Panc1 (cell line): Measurements from ENCODE around the gene GRIN2A. TPM values are rescaled to one million over a fixed set of nuclear protein-coding genes. Genes with fewer than 3 reads are reported as not detected.

Experiments used
- ATAC-seq: fragments of 200-7000 bp; cut with Tn5 transposase; 2 replicates; pipeline ENCODE4 v1.9.1; 2020; ENCODE audit warnings: mild to moderate bottlenecking, moderate library complexity
- BruUV-seq: library from RNA; stranded (reverse); fragments of 400-500 nt; replicated peaks from 2 replicates; lab custom pipeline; 2021; lab: Mats Ljungman, UMichigan
- CTCF ChIA-PET: fragments of 300-600 bp; sonication (Branson Sonifier 250); formaldehyde crosslinking; loops from one replicate; lab custom pipeline; 2022; ENCODE audit warnings: antibody characterized with exemption; lab: Charles Lee
- POLR2A ChIA-PET: fragments of 300-600 bp; sonication (Branson Sonifier 250); formaldehyde crosslinking; loops from one replicate; lab custom pipeline; 2022; ENCODE audit warnings: antibody characterized with exemption; lab: Charles Lee
- DNase-seq: peaks from one replicate; pipeline ENCODE4 v3.0.0-alpha.2; 2010; ENCODE audit warnings: low read depth, low spot score
- H3K27ac ChIP-seq: 2 replicates; pipeline ENCODE4 v1.5.1; 2011; ENCODE audit warnings: mild to moderate bottlenecking, low read length, inconsistent platforms
- H3K27me3 ChIP-seq: fragments of 200-500 bp; sonication (Bioruptor generic); 2 replicates; pipeline ENCODE4 v1.6.0; 2014; ENCODE audit warnings: low read length, inconsistent platforms; ENCODE audit not compliant: control insufficient read depth, insufficient read depth
- H3K36me3 ChIP-seq: fragments of 200-500 bp; sonication (Bioruptor generic); 2 replicates; pipeline ENCODE4 v1.5.1; 2014; ENCODE audit warnings: inconsistent platforms, mild to moderate bottlenecking, low read length, moderate library complexity; ENCODE audit not compliant: control insufficient read depth, insufficient read depth
- H3K4me1 ChIP-seq: 2 replicates; pipeline ENCODE4 v1.5.1; 2011; ENCODE audit warnings: inconsistent platforms, mild to moderate bottlenecking, low read length, moderate library complexity; ENCODE audit not compliant: control insufficient read depth, insufficient read depth
- H3K4me3 ChIP-seq, 2 experiments: 2 replicates each; pipeline ENCODE4 v1.5.1; 2011 to 2012; ENCODE audit warnings: low read depth in 2 of 2, low read length in 2 of 2, mild to moderate bottlenecking in 2 of 2, inconsistent platforms in 1 of 2, moderate library complexity in 1 of 2
- H3K9me3 ChIP-seq: fragments of 200-500 bp; sonication (Bioruptor generic); 2 replicates; pipeline ENCODE4 v1.5.1; 2014; ENCODE audit warnings: low read depth, mild to moderate bottlenecking, inconsistent platforms, low read length, moderate library complexity; ENCODE audit not compliant: control insufficient read depth, insufficient read depth
- CTCF ChIP-seq: fragments of 450-650 bp; IDR thresholded peaks from 2 replicates; pipeline ENCODE4 v1.5.1; 2017; ENCODE audit warnings: mild to moderate bottlenecking
- POLR2AphosphoS5 ChIP-seq: IDR thresholded peaks from 2 replicates; pipeline ENCODE4 v1.6.1; 2012; ENCODE audit warnings: mild to moderate bottlenecking, low read depth, low read length, moderate library complexity
- REST ChIP-seq, 2 experiments: IDR thresholded peaks; 2 replicates each; pipeline ENCODE4 v1.6.1; 2011 to 2012; ENCODE audit warnings: low read depth in 2 of 2, control low read depth in 1 of 2, low read length in 1 of 2, mild to moderate bottlenecking in 1 of 2, moderate library complexity in 1 of 2; ENCODE audit not compliant: insufficient read depth in 1 of 2
- SIN3A ChIP-seq: IDR thresholded peaks from 2 replicates; pipeline ENCODE4 v1.6.1; 2012; ENCODE audit warnings: low read depth, mild to moderate bottlenecking, low read length, moderate library complexity, borderline replicate concordance; ENCODE audit not compliant: insufficient read depth
- TCF7L2 ChIP-seq: IDR thresholded peaks from 2 replicates; pipeline ENCODE4 v1.6.1; 2011; ENCODE audit warnings: mild to moderate bottlenecking, low read depth, low read length, inconsistent platforms
- in situ Hi-C: cut with HindIII; loops from 2 replicates; pipeline ENCODE4 v1.10.0; 2016; ENCODE audit warnings: low sequenced_read_pairs, low pct_unique_long_range_greater_than_20kb
- intact Hi-C: fragments of 100-400 bp; cut with micrococcal nuclease; formaldehyde crosslinking; loops from one replicate; pipeline ENCODE4 v1.10.0; 2022; ENCODE audit not compliant: unreplicated experiment
- total RNA-seq: library from RNA; stranded (reverse); gene quantifications from one replicate; pipeline ENCODE4 v1.2.1, GENCODE V29; 2021; ENCODE audit not compliant: unreplicated experiment

The GRIN2A gene
- total RNA-seq, 1 experiment from 2014 or later, result 12.3 TPM

GRCh38 chr16:9791556-9791955 lies 390.7 kb downstream of the GRIN2A start:
- intact Hi-C loops, result no loop called here
- H3K4me3 ChIP-seq, result no peak overlapping the region

GRCh38 chr16:9790199-9790598 lies 392.0 kb downstream of the GRIN2A start:
- no TSS peak for BruUV-seq
- H3K9me3 ChIP-seq, result no peaks in the 10 kb centered on the region
- ATAC-seq, result no peak
- POLR2A ChIA-PET, result no interaction called here
- no peak overlapping the region for H3K27ac ChIP-seq
- no peaks in the 10 kb centered on the region for H3K27me3 ChIP-seq
- DNase-seq, result no peak
- no peak for TF ChIP-seq POLR2AphosphoS5
- no peak for TF ChIP-seq TCF7L2
- TF ChIP-seq REST (IDR thresholded peaks at IDR 0.05; ENCODE audit: insufficient read depth in 1 of 2, low read depth in 2 of 2, low read length in 1 of 2), result no peak
- TF ChIP-seq CTCF, result no peak
- no peak for TF ChIP-seq SIN3A
- intact Hi-C loops, result no loop called here
- H3K36me3 ChIP-seq, result no peaks in the 10 kb centered on the region
- in situ Hi-C loops, result no loop called here
- no peaks in the 10 kb centered on the region for H3K4me1 ChIP-seq
- CTCF ChIA-PET, result no interaction called here
- H3K4me3 ChIP-seq, result no peak overlapping the region

More at GRCh38 chr16:9791556-9791955, 390.7 kb downstream of the GRIN2A start:
- no peaks in the 10 kb centered on the region for H3K36me3 ChIP-seq
- ATAC-seq (no peak), DNase-seq (no peak)
- POLR2A ChIA-PET, result no interaction called here
- BruUV-seq, result no TSS peak
- no peaks in the 10 kb centered on the region for H3K27me3 ChIP-seq
- no peak overlapping the region for H3K27ac ChIP-seq
- CTCF ChIA-PET, result no interaction called here
- no peaks in the 10 kb centered on the region for H3K4me1 ChIP-seq
- in situ Hi-C loops, result no loop called here
- H3K9me3 ChIP-seq, result no peaks in the 10 kb centered on the region
- TF ChIP-seq CTCF (no peak), REST (IDR thresholded peaks at IDR 0.05; ENCODE audit: insufficient read depth in 1 of 2, low read depth in 2 of 2, low read length in 1 of 2) (no peak), POLR2AphosphoS5 (no peak), TCF7L2 (no peak), SIN3A (no peak)
